ENCODE results near the gene NCS1.
"Not testable (repeated sequence)": the region's sequence is repeated elsewhere in the genome, so short reads cannot be mapped to it uniquely, and the experiment has no call there.

Gene NCS1

DNA sequence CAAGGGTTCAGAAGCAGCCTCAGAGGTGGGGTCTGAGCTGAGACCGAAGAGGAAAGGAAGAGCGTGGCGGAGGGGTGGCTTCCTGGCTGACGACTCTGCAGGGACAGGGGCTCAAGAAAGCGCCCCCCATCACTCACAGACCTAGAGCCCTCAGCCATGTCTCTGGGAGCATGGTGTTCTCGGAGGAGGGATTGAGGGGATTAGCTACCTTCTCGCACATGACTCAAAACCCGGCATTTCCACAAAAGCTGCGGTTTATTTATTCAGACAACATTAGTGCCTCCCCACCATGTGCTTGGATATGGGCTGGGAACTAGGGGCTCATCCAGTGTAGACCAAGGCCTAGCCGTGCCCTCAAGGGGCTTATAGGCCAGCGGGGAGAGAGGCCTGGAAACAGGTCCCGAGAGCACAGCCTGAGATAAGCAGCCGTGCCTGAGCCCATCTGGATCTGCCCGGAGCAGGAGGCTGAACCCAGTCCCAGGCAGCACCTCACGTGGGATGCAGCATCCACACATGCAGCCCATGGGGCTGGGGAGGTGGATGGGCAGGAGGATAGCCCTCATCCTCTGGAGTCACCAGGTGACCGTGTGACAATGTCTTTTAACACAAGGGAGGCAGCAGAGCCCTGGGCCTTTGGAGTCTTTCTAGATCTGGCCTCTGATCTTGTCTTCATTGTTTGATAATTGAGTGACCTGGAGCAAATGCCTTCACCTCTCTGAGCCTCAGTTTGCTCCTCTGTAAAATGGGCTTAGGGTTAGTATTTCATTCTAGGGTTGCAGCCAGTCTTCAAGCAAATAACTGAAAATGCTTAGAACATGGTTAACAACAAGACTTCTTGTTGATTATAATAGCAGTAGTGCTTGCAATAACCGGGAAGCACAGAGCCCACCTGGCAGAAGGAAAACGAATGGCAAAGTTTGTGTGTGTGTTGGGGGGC lies 92.5 kb downstream of the NCS1 start:
- no peak for DNase-seq (ENCODE audit: low spot score)

DNA sequence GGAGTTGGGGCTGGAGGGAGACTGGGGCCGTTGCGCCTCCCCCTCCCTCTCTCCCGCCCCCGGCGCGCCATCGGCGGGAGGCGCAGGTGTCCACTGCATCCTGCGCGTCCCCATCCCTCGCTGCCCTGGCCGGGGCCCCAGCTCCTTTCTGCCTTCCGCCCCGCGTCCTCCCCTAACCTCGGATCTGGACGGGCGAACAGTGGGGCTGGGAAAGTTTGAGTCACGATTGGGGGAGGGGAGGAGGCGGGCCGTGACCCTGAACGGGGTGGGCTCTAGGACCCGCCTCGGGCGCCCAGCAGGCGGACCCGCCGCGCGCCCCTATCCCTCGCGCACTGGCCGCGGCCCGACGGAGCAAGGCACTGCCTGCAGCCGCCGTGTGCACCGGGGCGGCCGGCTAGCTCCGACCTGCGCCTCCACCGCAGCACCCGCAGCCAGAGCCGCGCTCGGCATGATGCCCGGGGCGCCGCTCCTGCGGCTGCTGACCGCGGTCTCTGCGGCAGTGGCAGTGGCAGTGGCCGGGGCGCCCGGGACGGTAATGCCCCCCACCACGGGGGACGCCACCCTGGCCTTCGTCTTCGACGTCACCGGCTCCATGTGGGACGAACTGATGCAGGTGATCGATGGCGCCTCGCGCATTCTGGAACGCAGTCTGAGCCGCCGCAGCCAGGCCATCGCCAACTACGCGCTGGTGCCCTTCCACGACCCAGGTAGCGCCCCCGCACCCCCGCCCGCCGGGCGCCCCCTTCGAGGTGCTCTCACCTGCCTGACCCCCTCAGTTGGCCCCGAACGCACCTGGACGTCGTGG lies 93.4 kb downstream of the NCS1 start, which contains the start of gene HMCN2:
Gene HMCN2, plus strand, starts transcription at position 330 of the 805 bp plus-strand sequence. Its CDS starts 119 bp downstream, at position 449.
- DNase-seq (ENCODE audit: low spot score): peak; percentile 79

DNA sequence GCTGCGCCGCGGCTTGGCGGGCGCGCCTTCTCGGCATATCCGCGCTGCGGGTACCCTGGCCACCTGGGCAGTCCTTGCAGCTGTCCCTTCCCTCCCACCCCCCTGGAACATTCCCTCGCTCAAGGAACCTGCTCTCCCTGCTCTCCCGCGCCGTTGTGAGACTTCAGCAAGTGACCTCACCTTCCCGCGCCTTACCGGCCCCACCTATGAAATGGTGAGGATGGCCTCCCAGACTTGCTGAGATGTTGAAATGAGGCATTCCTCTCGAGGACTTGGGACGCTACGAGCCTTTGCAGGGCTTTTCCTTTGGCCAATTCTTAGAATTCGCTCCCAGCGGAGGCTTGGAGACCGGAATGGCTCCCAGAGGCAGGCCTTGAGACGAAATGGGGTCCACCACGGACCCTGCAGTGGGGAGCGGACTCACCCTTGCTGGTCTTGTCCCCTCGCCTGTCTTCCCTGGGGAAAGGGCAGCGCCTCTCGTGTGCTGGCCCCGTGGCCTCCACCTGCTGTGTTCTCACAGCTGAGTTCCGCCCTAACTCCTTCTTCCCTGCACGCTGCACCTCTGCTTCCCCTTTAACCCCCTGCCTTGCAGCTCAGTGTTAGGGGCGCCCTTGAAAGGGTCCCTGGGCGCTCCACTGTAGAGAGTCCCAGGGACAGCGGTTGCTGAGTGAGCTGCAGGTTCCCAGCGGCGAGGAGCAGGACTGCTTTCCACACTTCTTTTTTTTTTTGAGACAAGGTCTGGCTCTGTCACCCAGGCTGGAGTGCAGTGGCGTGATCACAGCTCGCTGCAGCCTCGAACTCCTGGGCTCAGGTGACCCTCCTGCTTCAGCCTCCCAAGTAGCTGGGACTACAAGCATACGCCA lies 94.3 kb downstream of the NCS1 start:
- peak; percentile 29 for DNase-seq (ENCODE audit: low spot score)

DNA sequence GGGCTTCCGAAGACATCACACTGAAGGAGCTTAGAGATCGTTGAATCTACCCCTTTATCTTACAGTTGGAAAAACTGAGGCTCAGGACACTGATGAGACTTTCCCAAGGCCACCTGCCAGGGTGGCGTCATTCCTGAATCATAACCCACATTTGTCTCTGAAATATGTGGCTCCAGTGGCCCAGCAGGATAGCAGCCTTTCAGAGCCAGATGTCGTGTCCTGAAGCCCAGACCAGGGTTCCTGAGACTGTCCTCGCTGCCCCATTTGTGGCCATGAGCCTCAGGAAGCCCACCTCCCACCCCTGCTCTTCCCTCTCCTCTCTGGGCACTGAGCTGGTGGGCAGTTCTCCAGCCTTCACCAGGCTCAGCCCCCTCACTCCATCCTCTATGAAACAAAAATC lies 95.7 kb downstream of the NCS1 start:
- DNase-seq (ENCODE audit: low spot score): no peak

DNA sequence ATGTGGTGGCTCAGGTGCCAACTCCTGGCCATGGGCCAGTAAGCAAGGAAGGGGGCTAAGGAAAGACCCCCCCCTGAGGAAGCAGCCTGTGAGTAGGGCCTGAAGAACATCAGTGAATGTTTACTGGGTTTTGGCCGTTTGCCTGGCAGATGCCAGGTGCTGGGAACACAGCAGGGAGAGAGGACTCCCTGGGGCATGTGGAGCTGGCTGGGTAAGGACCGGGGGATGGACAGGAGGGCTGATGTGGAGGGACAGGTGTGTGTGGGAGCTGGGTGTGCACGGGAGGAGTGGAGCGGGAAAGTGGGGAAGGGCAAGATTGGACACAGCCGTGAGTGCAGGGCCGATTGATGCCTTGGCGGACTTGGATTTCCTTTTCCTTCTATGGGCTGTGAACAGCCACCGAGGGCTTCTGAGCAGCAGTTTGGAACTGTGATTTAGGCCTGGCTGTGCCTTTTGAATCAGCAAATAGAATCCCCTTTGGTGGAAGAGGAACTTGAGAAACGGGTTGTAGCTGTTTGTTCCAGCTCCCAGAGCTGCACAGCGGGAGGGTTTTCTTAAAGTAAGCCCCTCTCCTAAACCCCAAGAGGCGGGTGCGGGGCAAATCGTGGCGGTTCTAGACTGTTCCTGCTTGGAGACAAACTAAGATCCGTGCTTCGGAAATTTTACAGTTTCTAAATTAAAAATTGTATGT lies 96.5 kb downstream of the NCS1 start:
- DNase-seq (ENCODE audit: low spot score): no peak

DNA sequence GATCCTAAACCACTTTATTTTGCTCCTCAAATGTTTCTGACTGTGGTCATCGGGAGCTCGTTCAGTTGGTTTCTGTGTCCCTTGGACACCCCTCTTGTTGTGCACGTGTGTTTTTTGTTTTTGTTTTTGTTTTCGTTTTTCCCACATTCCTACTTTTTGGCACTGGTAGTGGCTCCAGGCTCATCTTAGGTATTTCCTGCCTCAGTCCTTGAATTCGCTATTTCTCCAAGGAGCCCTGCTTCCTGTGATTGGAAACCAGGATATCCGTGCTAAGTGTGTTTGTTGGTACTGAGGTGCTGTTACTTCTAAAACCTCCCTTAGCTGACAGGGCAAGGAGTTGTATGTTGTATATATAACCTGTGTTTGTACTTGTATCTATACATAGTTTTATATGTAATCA lies 99.3 kb downstream of the NCS1 start:
- no peak for DNase-seq (ENCODE audit: low spot score)

DNA sequence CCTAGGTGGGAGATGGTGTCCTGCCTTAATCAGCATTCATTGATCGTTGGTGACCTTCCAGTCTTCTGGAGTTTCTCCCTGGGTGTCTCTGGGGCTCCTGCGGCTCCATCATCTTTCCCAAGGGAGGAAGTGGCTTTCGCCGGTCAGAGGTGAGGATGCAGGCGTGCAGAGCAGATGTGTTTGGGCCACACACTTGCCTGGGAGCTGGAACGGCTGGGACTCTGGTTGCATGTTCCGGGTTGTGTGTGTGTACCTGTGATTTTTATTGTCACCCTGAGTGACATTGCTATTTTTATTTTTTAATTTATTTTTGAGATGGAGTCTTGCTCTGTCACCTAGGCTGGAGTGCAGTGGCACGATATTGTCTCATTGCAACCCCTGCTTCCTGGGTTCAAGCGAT lies 103.0 kb downstream of the NCS1 start:
- peak; percentile 10 for DNase-seq (ENCODE audit: low spot score)

DNA sequence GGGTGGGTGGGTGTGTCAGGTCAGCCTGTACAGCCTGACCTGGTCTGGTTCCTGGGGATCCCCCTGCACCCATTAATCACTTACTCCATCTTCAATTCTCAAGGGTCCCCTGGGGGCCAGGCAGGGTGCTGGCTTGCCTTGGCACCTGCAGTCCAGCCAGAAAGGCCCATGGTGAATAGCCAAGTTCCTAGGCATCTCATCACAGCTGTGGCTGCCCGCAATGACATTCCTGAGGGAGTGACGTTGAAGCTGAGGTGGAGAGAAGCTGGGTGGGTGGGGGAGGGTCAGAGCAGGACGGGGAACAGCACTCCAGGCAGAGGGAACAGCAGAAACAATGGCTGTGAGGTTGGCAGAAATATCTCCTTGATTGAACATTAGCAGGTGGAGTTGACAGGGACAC lies 103.9 kb downstream of the NCS1 start:
- DNase-seq (ENCODE audit: low spot score): no peak

DNA sequence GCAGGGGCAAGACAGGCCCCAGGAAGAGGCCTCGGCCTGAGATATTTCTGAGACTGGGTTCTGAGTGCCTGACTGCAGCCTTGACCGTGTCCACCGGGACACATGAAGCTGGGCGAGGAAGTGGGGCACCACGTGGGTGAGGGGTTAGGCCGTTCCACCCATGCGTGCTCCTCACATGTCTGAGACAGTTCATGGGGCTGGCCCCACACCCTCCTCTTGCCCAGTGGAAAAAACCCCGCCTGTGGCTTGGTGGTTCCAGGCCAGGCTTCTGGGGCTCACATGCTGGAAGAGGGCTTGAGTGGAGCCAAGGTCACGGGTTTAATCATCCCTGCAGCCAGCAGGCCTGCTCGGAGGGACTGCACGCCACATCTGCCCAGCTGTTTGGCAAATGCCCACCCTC lies 104.8 kb downstream of the NCS1 start:
- no peak for DNase-seq (ENCODE audit: low spot score)

DNA sequence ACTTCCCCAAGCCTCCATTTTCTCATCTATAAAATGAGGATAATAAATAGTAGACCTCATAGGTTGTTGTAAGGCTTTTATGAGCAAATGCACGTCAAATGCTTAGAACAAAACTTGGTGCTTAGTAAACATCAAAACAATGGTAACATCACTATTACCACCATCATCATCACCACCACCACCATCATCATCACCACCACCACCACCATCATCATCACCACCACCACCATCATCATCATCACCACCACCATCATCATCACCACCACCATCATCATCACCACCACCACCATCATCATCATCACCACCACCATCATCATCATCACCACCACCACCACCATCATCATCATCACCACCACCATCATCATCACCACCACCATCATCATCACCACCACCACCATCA lies 105.3 kb downstream of the NCS1 start:
- not testable (repeated sequence) for DNase-seq (ENCODE audit: low spot score)

DNA sequence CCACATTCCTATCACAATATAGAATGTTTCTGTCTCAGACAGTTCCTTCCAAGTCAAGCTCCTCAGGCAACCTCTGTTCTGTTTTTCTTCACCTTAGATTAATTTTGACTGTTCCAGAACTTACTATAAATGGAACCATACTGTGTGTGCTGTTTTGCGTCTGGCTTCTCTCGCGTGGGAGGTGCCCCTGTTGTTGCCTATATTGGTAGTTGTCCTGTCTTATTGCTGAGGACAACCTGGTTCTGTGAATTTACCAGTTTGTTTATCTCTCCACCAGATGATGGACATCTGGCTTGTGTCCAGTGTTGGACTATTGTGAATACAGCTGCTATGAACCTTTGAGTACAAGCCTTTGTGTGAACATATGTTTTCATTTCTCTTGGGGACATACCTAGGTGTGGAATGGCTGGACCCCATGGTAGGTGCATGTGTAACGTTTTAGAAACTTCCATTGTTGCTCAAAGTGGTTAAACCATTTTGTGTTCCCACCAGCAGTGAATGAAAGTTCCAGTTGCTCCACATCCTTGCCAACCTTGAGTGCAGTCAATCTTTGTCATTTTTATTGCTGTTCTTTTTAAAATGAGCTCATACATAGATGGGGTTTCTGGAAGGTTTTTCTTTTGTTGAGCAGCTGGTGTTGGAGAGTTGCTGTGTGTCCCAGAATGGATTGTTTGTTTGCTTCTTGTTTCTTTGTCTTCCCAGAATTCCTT lies 111.5 kb downstream of the NCS1 start:
- no peak for DNase-seq (ENCODE audit: low spot score)

DNA sequence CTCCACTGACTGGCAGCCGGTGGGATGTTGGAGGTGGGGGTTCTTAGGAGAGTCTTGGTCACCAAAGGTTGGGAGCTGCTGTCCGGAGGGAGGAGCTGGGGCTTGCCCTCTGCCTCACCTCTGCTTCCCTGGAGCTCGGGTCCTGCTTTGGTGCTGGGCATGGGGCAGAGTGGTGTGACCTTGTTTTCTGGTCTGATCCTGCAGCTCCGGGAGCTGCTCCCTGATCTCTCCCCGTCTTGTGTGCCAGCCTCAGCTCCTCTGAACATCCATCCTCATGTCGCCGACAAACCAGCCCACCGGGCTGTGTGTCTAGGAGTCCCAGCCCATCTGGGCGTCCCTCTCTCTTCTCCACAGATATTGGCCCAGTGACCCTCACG lies 112.0 kb downstream of the NCS1 start:
- DNase-seq (ENCODE audit: low spot score): no peak

DNA sequence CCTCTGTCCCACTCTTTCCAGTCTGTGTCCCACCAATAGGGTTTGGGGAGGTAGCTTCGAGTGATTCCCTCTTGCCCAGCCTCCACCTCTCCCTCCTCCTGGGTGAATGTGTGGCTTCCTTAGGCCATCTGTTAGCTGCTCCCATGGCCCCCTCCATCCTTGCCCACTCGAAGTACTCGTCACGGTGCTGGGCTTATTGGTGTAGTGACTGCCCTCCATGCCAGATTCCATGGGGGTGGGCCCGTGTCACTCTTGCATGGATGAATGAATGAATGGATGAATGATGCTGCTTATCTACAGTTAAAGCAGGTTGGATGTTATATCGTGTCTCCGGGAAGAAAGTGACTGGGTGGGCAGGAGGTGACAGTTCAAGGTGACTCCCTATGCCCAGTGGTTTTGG lies 112.5 kb downstream of the NCS1 start:
- DNase-seq (ENCODE audit: low spot score): no peak

DNA sequence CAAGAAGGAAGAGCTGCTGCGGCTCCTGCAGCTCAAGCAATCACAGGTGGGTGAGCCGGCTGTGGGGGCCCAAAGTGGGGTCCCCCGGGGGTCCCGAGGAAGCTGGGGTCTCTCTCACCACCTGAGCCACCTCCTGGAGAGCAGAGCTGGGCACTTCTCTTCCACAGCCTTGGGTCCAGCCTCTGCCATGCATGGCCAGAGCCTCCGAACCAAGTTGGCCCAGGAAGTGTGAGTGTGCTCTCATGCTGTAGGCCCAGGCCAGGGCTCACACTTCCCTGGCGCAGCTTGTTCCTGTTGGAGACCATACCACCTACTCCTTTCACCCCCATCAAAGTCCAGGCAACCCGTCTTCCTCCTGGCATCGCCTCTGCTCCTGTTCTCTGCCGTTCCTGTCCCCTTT lies 113.1 kb downstream of the NCS1 start:
- DNase-seq (ENCODE audit: low spot score): no peak

DNA sequence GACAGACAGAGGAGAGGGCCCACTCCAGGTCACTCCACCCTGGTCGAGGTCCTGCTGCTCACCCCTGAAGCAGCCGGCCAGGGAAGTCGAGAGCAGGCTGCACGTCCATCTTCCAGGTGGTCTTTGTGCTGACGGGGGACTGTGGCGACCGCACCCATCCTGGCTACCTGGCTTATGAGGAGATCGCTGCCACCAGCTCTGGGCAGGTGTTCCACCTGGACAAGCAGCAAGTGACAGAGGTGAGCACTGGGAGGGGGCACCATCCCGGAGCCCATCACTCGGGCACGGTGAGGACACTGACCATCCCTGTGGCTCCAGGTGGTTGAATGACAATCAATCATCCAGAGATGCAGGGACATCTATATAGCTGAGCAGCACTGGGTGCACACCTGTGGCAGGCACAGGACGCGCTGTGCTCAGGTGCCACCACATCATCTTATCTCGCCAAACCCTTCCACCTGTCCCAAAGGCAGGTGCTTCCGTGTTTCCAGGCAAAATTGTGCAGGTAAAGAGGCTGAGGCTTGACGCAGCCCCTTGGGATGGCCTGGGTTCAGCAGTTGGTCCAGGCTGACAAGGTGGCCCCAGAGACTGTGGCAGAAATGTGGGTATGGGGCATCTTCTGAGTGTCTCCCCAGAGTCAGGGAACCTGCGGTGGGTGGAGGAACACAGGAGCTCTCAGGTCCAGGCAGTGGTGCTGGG lies 114.0 kb downstream of the NCS1 start:
- DNase-seq (ENCODE audit: low spot score): no peak

Data from D341Med (cell line).